GM12864 (cell line): ENCODE data around the gene ECEL1.

Experiments used
- DNase-seq: peaks from one replicate; pipeline ENCODE4 v3.0.0-alpha.2; 2011; ENCODE audit warnings: low read depth
- H3K4me3 ChIP-seq: 2 replicates; pipeline ENCODE4 v1.5.1; 2011; ENCODE audit warnings: mild to moderate bottlenecking, low read depth, low read length, control low read depth
- CTCF ChIP-seq: IDR thresholded peaks from 2 replicates; pipeline ENCODE4 v1.5.1; 2011; ENCODE audit warnings: low read depth, mild to moderate bottlenecking, moderate library complexity, low read length, control low read depth, inconsistent platforms; ENCODE audit errors: missing control alignments

Gene ECEL1

GRCh38 chr2:232483311-232483922, 4.2 kb downstream of the ECEL1 start:
- no peak overlapping the region for H3K4me3 ChIP-seq
- TF ChIP-seq CTCF: no peak
- DNase-seq: no peak

GRCh38 chr2:232482301-232483238, 5.1 kb downstream of the ECEL1 start:
- no peak for DNase-seq
- TF ChIP-seq CTCF: no peak

GRCh38 chr2:232481322-232482140, 6.1 kb downstream of the ECEL1 start:
- H3K4me3 ChIP-seq: no peak overlapping the region
- no peak for DNase-seq
- no peak for TF ChIP-seq CTCF

More at GRCh38 chr2:232482301-232483238, 5.1 kb downstream of the ECEL1 start:
- no peak overlapping the region for H3K4me3 ChIP-seq

GRCh38 chr2:232480201-232481190, 7.1 kb downstream of the ECEL1 start:
- no peak overlapping the region for H3K4me3 ChIP-seq
- no peak for DNase-seq
- no peak for TF ChIP-seq CTCF

- H3K4me3 ChIP-seq: no peak overlapping the region
- no peak for TF ChIP-seq CTCF
- DNase-seq: no peak
These were observed 8.1 kb downstream of the ECEL1 start for GRCh38 chr2:232479341-232480200.
